NOMO-1 (cell line): ENCODE results near the gene PDZD8.

ENCODE experiments used
- DNase-seq, 2 experiments: peaks; one replicate each; lab custom pipeline; 2025; ENCODE audit not compliant: unreplicated experiment in 2 of 2; lab: John Stamatoyannopoulos, UW

The PDZD8 gene

GRCh38 chr10:117391436-117392205 is 16.4 kb upstream of the PDZD8 start:
- no peak for DNase-seq

GRCh38 chr10:117390420-117390819 is 15.2 kb upstream of the PDZD8 start:
- no peak for DNase-seq

- DNase-seq, result no peak
These were observed 11.6 kb upstream of the PDZD8 start for GRCh38 chr10:117386805-117387204.

DNA sequence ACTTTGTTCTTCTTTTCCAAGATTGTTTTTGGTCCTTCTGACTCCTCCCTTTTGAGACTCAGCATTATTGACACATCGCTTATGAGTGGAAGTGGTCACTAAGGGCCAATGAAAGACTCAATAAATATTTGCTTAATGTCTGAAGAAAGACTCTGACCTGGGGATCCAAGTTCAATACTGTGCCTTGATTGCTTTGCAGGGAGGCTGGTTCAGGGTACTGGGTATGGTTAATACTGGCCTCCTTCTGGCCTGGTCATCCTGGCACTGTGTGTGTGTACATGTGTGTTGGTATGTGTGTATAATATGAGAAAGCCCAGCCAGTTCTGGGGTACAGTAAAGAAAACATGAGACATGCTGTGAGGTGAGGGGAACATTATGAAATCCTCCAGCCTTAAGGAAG is 7.6 kb upstream of the PDZD8 start:
- no peak for DNase-seq

- peak; percentile 46 to 65 for DNase-seq
These were observed 507 bp downstream of the PDZD8 start for GRCh38 chr10:117374506-117375359.

- peak; percentile 34 to 37 for DNase-seq
These were observed 1.3 kb downstream of the PDZD8 start for GRCh38 chr10:117373823-117374505.

GRCh38 chr10:117370205-117370604 is 5.0 kb downstream of the PDZD8 start:
- no peak for DNase-seq

DNA sequence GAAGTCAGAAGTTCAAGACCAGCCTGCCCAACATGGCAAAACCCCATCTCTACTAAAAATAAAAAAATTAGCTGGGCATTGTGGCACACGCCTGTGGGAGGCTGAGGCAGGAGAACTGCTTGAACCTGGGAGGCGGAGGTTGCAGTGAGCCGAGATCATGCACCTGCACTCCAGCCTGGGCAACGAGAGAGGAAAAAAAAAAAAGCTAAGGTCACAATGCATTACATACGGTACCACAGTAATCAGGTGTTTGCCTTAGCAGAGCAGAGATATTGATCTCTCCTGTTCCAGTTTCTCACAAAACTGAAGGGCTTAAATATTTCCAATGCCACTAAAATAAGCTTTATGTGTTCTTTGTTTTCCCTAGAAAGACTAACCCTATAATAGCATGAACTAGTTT is 7.5 kb downstream of the PDZD8 start:
- no peak for DNase-seq

- DNase-seq, result no peak
These were observed 8.5 kb downstream of the PDZD8 start for GRCh38 chr10:117366741-117367140.

GRCh38 chr10:117365612-117366011 is 9.6 kb downstream of the PDZD8 start:
- DNase-seq, result no peak

- DNase-seq, result peak in 1 of 2 experiments; percentile 35
These were observed 10.9 kb downstream of the PDZD8 start for GRCh38 chr10:117364110-117364960.

- no peak for DNase-seq
These were observed 12.2 kb downstream of the PDZD8 start for GRCh38 chr10:117363028-117363427.

DNA sequence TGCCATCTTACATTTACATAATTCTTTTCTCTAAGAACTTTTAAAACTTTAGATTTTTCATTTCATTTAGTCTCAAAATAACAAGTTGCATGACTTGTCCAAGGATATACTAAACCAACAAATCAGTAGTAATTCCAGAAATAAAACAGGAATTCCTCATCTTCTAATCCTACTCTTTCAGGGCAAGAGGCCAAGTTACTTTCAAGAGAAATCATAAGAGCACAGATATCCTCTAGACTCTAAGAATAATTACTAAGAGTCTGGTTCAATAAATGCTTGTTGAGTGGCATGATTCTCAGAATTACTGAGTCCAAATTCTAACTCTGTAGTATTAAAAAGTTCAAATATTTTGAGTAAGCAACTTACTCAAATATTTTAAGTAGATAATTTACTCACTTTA is 12.9 kb downstream of the PDZD8 start:
- DNase-seq, result no peak

DNA sequence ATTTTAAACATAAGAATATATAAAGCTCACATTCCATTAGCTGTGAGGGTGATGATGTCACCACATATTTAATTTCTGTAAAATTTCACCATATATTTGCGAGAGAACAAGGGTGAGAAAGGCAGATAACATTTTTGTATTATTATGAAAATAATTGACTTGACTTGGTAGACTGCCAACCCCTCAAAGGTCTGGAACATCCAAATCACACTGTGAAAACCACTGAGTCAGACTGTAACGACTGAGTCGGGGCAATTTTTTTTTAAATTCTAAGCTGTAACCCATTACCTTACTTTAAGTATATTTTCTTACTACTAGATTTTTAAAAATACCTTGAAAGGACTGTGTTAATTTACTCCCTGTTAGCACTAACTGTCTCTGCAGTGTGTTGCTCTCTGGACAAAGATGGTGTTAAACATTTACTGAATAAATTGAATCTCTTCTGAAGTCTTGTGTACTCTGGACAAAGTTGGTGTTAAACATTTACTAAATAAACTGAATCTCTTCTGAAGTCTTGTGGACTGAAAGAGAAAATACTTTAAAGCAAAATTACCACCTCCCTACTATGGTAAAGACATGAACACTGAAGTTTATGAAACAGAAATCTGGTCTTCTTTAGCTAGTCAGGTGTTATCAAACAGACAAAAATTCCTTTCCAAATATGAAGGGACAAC is 14.1 kb downstream of the PDZD8 start:
- DNase-seq, result no peak

- no peak for DNase-seq
These were observed 15.2 kb downstream of the PDZD8 start for GRCh38 chr10:117360016-117360415.

GRCh38 chr10:117355072-117355471 is 20.2 kb downstream of the PDZD8 start:
- no peak for DNase-seq

GRCh38 chr10:117353684-117354083 is 21.6 kb downstream of the PDZD8 start:
- DNase-seq, result peak in 1 of 2 experiments; percentile 46

- no peak for DNase-seq
These were observed 22.5 kb downstream of the PDZD8 start for GRCh38 chr10:117352724-117353123.

DNA sequence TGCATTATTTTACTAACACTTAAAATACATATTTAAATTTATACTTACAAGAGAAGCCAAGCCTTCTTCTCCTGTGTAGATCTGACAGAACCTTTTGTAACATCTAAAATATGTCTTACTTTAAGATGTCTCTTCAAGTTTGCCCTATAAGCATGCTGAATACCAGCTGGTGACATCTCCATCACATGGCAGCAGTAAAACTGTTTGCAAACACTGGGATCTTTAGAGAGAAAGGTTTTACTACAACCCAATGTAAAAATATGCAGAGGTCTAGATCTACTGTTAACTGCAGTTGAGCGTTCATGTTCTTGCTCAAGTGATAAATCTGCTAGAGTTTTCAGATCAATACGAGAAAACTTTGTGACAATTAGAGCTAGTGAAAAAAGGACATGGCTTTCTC is 23.2 kb downstream of the PDZD8 start:
- no peak for DNase-seq

- DNase-seq, result no peak
These were observed 23.7 kb downstream of the PDZD8 start for GRCh38 chr10:117351558-117351957.
